Measurements from ENCODE around the gene CCNY. TPM values are rescaled to one million over a fixed set of nuclear protein-coding genes. Genes with fewer than 3 reads are reported as not detected.

CCNY gene
- total and polyA plus RNA-seq, 2 of the 4 experiments (the other 2 are of a cell fraction): 38.0 to 131 TPM

DNA sequence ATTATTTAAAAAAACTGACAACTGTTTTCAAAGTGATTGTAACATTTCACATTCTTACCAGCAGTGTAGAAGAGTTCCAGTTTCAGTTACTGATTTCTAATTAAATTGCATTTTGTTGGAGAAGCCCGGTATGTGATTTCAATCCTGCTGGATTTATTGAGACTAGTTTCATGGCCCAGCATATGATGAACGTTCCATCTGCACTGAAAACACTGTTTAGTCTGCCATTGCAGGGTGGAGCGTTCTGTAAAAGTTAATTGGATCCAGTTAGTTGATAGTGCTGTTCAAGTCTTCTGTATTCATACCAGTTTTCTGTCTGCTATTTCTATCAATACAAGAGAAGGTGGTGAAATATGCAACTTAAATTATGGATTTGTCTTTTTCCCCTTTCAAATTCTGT lies 37.3 kb upstream of the CCNY start:
- H3K4me2 ChIP-seq (ENCODE audit: low read depth, low read length): no peak overlapping the region; the same call in 1 of the 2 replicates
- dilution Hi-C loops (cut with HindIII; ENCODE audit: low sequenced_read_pairs, unreplicated experiment): no loop called here

More for the DNA sequence above, 37.3 kb upstream of the CCNY start:
- Histone ChIP-seq H3K14ac (replicated peaks; ENCODE audit: low read depth, low read length) (no peak overlapping the region), H3K27me3 (ENCODE audit: control insufficient read depth, insufficient read depth, low read length) (no peaks in the 10 kb centered on the region), H3K36me3 (ENCODE audit: control insufficient read depth, insufficient read depth, low read length) (no peaks in the 10 kb centered on the region), H2AFZ (replicated peaks; ENCODE audit: low read length, poor library complexity) (no peak overlapping the region), H3K9me3 (ENCODE audit: control insufficient read depth, insufficient read depth, low read length) (no peaks in the 10 kb centered on the region), H2BK15ac (ENCODE audit: low read depth, low read length) (no peak overlapping the region), H3K4ac (ENCODE audit: low read depth, low read length) (no peak overlapping the region), H4K8ac (ENCODE audit: low read depth in 2 of 2, low read length in 2 of 2) (no peak overlapping the region; a peak in 2 of 4 replicates), H2BK5ac (ENCODE audit: low read depth, low read length, poor library complexity, severe bottlenecking) (no peak overlapping the region), H3K9me1 (ENCODE audit: insufficient read depth, low read length) (peaks cover 4% of the 10 kb centered on the region; the same call in 1 of the 2 replicates), H2AK5ac (ENCODE audit: low read depth, low read length) (no peak overlapping the region), H3K4me1 (ENCODE audit: control insufficient read depth, insufficient read depth, low read length) (peaks cover 2% of the 10 kb centered on the region; the same call in 1 of the 2 replicates), H3K56ac (ENCODE audit: extremely low read depth, insufficient read depth, low read length) (no peak overlapping the region), H3K18ac (ENCODE audit: low read depth, low read length) (no peak overlapping the region), H2BK20ac (ENCODE audit: low read depth, low read length) (no peak overlapping the region), H3K23ac (ENCODE audit: low read depth, low read length) (no peak overlapping the region), H3K4me3 (ENCODE audit: insufficient read depth, low read depth, low read length) (no peak overlapping the region), H3K27ac (ENCODE audit: insufficient read depth, low read length) (no peak overlapping the region), H4K20me1 (ENCODE audit: insufficient read depth, low read length) (no peaks in the 10 kb centered on the region), H3K9ac (ENCODE audit: low read depth, low read length) (no peak overlapping the region), H4K5ac (ENCODE audit: low read depth, low read length) (no peak overlapping the region), H3K79me1 (ENCODE audit: low read depth in 1 of 2, low read length in 2 of 2) (no peaks in the 10 kb centered on the region), H2BK120ac (ENCODE audit: low read depth, low read length) (no peak overlapping the region), H4K91ac (ENCODE audit: insufficient read depth, low read depth, low read length) (no peak overlapping the region), H2AK9ac (replicated peaks; ENCODE audit: low read depth, low read length, poor library complexity) (no peak overlapping the region)
- no TSS peak for BruUV-seq (replicated peaks)
- ChIA-PET CTCF (no interaction called here), POLR2A (ENCODE audit: unreplicated experiment) (no interaction called here)
- DNase-seq: no peak
- intact Hi-C loops (cut with micrococcal nuclease) (no loop called here), in situ Hi-C loops (cut with MboI; ENCODE audit: low sequenced_read_pairs) (no loop called here)
- no peak for TF ChIP-seq MXI1 (IDR thresholded peaks at IDR 0.05; ENCODE audit: borderline replicate concordance, low read depth, low read length)
- TF ChIP-seq, protein P1, sequence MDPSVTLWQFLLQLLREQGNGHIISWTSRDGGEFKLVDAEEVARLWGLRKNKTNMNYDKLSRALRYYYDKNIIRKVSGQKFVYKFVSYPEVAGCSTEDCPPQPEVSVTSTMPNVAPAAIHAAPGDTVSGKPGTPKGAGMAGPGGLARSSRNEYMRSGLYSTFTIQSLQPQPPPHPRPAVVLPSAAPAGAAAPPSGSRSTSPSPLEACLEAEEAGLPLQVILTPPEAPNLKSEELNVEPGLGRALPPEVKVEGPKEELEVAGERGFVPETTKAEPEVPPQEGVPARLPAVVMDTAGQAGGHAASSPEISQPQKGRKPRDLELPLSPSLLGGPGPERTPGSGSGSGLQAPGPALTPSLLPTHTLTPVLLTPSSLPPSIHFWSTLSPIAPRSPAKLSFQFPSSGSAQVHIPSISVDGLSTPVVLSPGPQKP (IDR thresholded peaks at IDR 0.05; ENCODE audit: borderline replicate concordance, low read depth, low read length): no peak
- TF ChIP-seq RFX5 (IDR thresholded peaks at IDR 0.05; ENCODE audit: low read depth, low read length): no peak
- TF ChIP-seq, protein P2, sequence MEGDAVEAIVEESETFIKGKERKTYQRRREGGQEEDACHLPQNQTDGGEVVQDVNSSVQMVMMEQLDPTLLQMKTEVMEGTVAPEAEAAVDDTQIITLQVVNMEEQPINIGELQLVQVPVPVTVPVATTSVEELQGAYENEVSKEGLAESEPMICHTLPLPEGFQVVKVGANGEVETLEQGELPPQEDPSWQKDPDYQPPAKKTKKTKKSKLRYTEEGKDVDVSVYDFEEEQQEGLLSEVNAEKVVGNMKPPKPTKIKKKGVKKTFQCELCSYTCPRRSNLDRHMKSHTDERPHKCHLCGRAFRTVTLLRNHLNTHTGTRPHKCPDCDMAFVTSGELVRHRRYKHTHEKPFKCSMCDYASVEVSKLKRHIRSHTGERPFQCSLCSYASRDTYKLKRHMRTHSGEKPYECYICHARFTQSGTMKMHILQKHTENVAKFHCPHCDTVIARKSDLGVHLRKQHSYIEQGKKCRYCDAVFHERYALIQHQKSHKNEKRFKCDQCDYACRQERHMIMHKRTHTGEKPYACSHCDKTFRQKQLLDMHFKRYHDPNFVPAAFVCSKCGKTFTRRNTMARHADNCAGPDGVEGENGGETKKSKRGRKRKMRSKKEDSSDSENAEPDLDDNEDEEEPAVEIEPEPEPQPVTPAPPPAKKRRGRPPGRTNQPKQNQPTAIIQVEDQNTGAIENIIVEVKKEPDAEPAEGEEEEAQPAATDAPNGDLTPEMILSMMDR (conservative IDR thresholded peaks at IDR 0.05; ENCODE audit: low read depth, low read length): no peak
- no peak for TF ChIP-seq FOS (IDR thresholded peaks at IDR 0.05; ENCODE audit: low read depth, low read length)
- no peak for TF ChIP-seq RAD21 (IDR thresholded peaks at IDR 0.05; ENCODE audit: low read length)
- TF ChIP-seq RCOR1 (IDR thresholded peaks at IDR 0.05; ENCODE audit: insufficient replicate concordance, low read length): no peak
- TF ChIP-seq CHD1 (IDR thresholded peaks at IDR 0.05; ENCODE audit: low read depth, low read length): no peak
- TF ChIP-seq NFE2L2 (IDR thresholded peaks at IDR 0.05; ENCODE audit: low read depth, low read length): no peak
- no peak for TF ChIP-seq CEBPB (IDR thresholded peaks at IDR 0.05; ENCODE audit: low read depth, low read length)
- no peak for TF ChIP-seq POLR2A (IDR thresholded peaks at IDR 0.05; ENCODE audit: low read depth, low read length)
- no peak for ATAC-seq (ENCODE audit: low read depth)
- WGBS, 2 experiments (ENCODE audit: extremely low coverage in 2 of 2, insufficient read length in 1 of 2): no CpG with 5 or more reads among the region's 3 CpGs
